ENCODE measurements around the gene PARP14. TPM values are rescaled to one million over a fixed set of nuclear protein-coding genes. Genes with fewer than 3 reads are reported as not detected.

PARP14 gene
- total RNA-seq, 1 donor from 2014 or later: 20.7 TPM

GRCh38 chr3:122676759-122677158, 3.9 kb upstream of the PARP14 start:
- H3K36me3 Mint-ChIP-seq: no peaks in the 10 kb centered on the region

DNA sequence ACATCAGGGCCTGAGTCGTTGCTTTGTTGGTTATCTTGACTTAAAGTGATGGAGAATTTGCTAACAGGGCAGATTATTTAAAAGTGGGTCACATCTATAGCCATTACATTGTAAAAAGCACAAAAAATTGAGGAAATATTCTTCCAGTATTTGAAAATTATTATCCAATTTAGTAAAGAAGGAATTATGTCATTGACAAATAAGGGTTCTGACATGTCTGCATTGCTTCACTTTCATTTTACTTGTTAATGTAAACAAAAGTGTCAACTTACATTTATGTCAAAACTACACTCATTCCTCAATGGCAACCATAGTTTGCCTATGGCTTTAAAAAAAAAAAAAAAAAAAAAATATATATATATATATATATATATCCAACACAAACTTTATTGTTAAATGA, 3.4 kb upstream of the PARP14 start:
- Mint-ChIP-seq H3K27me3 (peaks cover 10% of the 10 kb centered on the region), H3K27ac (no peak overlapping the region), H3K4me1 (ENCODE audit: unreplicated experiment) (peaks cover 19% of the 10 kb centered on the region), H3K36me3 (no peaks in the 10 kb centered on the region), H3K4me3 (no peak overlapping the region), H3K9me3 (no peaks in the 10 kb centered on the region)
- TF ChIP-seq CTCF (conservative IDR thresholded peaks at IDR 0.05): no peak
- no peak for DNase-seq (ENCODE audit: extremely low spot score, unreplicated experiment)

More at GRCh38 chr3:122676759-122677158, 3.9 kb upstream of the PARP14 start:
- peaks cover 19% of the 10 kb centered on the region for H3K4me1 Mint-ChIP-seq (ENCODE audit: unreplicated experiment)
- peaks cover 10% of the 10 kb centered on the region for H3K27me3 Mint-ChIP-seq
- DNase-seq (ENCODE audit: extremely low spot score, unreplicated experiment): no peak
- H3K27ac Mint-ChIP-seq: no peak overlapping the region
- no peak for TF ChIP-seq CTCF (conservative IDR thresholded peaks at IDR 0.05)
- no peak overlapping the region for H3K4me3 Mint-ChIP-seq
- H3K9me3 Mint-ChIP-seq: no peaks in the 10 kb centered on the region

GRCh38 chr3:122678506-122678905, 2.1 kb upstream of the PARP14 start:
- no peak for DNase-seq (ENCODE audit: extremely low spot score, unreplicated experiment)
- peak overlapping the region; percentile 2 for H3K4me3 Mint-ChIP-seq
- H3K36me3 Mint-ChIP-seq: no peaks in the 10 kb centered on the region
- no peak for TF ChIP-seq CTCF (conservative IDR thresholded peaks at IDR 0.05)
- peaks cover 19% of the 10 kb centered on the region for H3K4me1 Mint-ChIP-seq (ENCODE audit: unreplicated experiment)
- H3K27me3 Mint-ChIP-seq: peaks cover 10% of the 10 kb centered on the region
- no peaks in the 10 kb centered on the region for H3K9me3 Mint-ChIP-seq
- H3K27ac Mint-ChIP-seq: no peak overlapping the region

DNA sequence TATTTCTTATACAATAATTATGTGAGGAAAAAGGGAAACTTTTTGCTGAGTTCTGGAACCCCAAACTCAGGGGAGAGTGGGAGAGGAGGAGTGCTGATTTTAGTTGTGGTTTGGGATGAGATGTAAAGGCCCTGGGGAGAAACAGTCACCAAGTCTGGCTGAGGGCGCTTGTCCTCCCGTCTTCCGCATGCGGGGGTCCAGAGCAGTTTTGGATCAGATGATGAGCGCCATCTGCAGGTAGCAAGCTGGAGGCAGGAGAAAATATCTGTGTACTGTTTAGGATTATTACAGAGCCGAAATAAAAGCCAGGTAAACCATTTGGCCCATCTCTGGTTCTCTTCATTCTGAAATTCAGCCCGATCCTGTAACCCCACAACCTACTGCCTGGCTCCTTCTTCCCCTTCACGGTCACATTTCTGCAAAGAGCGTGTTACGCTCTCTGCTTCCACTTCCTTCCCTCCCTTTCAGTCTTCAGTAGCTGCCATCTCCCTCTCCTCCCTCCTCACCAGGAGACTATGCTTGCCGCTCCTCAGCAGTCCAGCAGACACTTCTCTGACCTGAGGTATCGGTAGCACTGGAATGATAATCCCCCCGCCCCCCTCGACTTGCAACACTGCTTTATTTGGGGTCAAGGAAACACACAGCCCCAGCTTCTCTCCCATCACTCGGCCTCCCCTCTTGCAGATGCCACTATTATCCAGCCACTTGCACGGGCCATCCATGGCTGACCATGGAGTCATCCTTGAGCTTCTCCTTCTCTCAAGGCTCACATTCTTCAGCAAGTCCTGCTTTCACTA, 1.4 kb upstream of the PARP14 start:
- Mint-ChIP-seq H3K9me3 (no peaks in the 10 kb centered on the region), H3K27ac (peak overlapping the region; percentile 87), H3K4me3 (peak overlapping the region; percentile 91), H3K27me3 (peaks cover 10% of the 10 kb centered on the region), H3K4me1 (ENCODE audit: unreplicated experiment) (peaks cover 19% of the 10 kb centered on the region), H3K36me3 (no peaks in the 10 kb centered on the region)
- peak; percentile 88 for TF ChIP-seq CTCF (conservative IDR thresholded peaks at IDR 0.05)
- no peak for DNase-seq (ENCODE audit: extremely low spot score, unreplicated experiment)

DNA sequence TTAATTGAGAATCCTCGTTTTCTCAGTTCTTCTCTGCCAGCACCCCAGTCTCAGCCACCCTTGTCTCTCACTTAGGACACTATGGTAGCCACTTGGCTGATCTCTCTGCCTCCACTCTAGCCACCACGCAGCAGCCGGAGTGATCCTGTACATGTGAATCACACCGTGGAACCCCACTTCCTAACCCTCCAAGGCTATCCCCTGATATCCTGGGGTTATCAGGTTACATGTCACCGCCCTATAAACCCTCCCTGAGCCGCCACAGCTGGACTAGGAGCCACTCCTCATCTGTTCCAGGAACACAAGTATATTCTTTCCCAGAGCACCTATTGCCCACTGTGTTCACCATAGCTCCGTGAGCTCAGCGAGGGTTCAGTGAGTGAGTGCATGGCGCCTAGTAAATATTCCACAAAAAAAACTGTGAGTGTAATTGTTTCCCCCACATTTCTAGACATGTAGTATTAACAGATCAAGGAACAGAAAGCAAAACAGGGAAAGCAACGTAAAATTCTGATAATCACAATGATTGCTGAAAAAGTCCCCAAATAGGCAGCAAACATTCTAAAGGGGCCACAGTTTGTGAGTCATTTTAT, 661 bp upstream of the PARP14 start:
- Mint-ChIP-seq H3K4me3 (peak overlapping the region; percentile 91), H3K36me3 (peaks cover under 1% of the 10 kb centered on the region), H3K4me1 (ENCODE audit: unreplicated experiment) (peaks cover 19% of the 10 kb centered on the region), H3K27ac (peak overlapping the region; percentile 87), H3K27me3 (peaks cover 10% of the 10 kb centered on the region), H3K9me3 (no peaks in the 10 kb centered on the region)
- TF ChIP-seq CTCF (conservative IDR thresholded peaks at IDR 0.05): no peak
- no peak for DNase-seq (ENCODE audit: extremely low spot score, unreplicated experiment)
